GM21423 (cell line): ENCODE results near the gene CDHR5.

Experiments used
- ATAC-seq: cut with Tn5 transposase; IDR thresholded peaks from one replicate; pipeline ENCODE4 v1.9.1; 2021; ENCODE audit warnings: mild to moderate bottlenecking, moderate library complexity; ENCODE audit not compliant: unreplicated experiment

CDHR5 gene

GRCh38 chr11:612201-612960 lies 12.4 kb downstream of the CDHR5 start:
- no peak for ATAC-seq

GRCh38 chr11:611001-611996 lies 13.5 kb downstream of the CDHR5 start:
- ATAC-seq: no peak

- no peak for ATAC-seq
Measured at GRCh38 chr11:610146-610801, 14.5 kb downstream of the CDHR5 start.

- no peak for ATAC-seq
Measured at GRCh38 chr11:609341-609811, 15.4 kb downstream of the CDHR5 start.

GRCh38 chr11:608791-609251 lies 15.9 kb downstream of the CDHR5 start:
- ATAC-seq: no peak

- ATAC-seq: no peak
Measured at GRCh38 chr11:607971-608659, 16.6 kb downstream of the CDHR5 start.

GRCh38 chr11:607020-607780 lies 17.6 kb downstream of the CDHR5 start:
- no peak for ATAC-seq

GRCh38 chr11:606245-606644 lies 18.5 kb downstream of the CDHR5 start:
- ATAC-seq: no peak

- ATAC-seq: no peak
Measured at GRCh38 chr11:605286-606129, 19.2 kb downstream of the CDHR5 start.

- ATAC-seq: no peak
Measured at GRCh38 chr11:603154-603553, 21.6 kb downstream of the CDHR5 start.

- no peak for ATAC-seq
Measured at GRCh38 chr11:601573-602245, 23.0 kb downstream of the CDHR5 start.

- ATAC-seq: no peak
Measured at GRCh38 chr11:598005-598680, 26.6 kb downstream of the CDHR5 start.

GRCh38 chr11:597166-597725 lies 27.5 kb downstream of the CDHR5 start:
- no peak for ATAC-seq

- ATAC-seq: no peak
Measured at GRCh38 chr11:596374-596773, 28.4 kb downstream of the CDHR5 start.

GRCh38 chr11:595400-595799 lies 29.4 kb downstream of the CDHR5 start:
- no peak for ATAC-seq

- no peak for ATAC-seq
Measured at GRCh38 chr11:593347-593746, 31.4 kb downstream of the CDHR5 start.

GRCh38 chr11:592918-593317 lies 31.8 kb downstream of the CDHR5 start:
- ATAC-seq: no peak
